GM08714 (cell line): Measurements from ENCODE around the gene FOXE1.

Source experiments
- H3K4me3 ChIP-seq: fragments of 200-500 bp; sonication (Bioruptor generic); 2 replicates; pipeline ENCODE4 v1.5.1; 2014; ENCODE audit warnings: mild to moderate bottlenecking, low read length, inconsistent platforms
- ZNF274 ChIP-seq: IDR thresholded peaks from 2 replicates; pipeline ENCODE4 v1.6.1; 2012; ENCODE audit warnings: mild to moderate bottlenecking, low read depth, low read length

FOXE1 gene

GRCh38 chr9:97904725-97905124 is 51.7 kb downstream of the FOXE1 start:
- no peak overlapping the region for H3K4me3 ChIP-seq
- TF ChIP-seq ZNF274 = no peak

GRCh38 chr9:97905228-97905627 is 52.2 kb downstream of the FOXE1 start:
- H3K4me3 ChIP-seq = no peak overlapping the region
- no peak for TF ChIP-seq ZNF274
